Activated CD4-positive, alpha-beta T cell treated with anti-CD3 and anti-CD28 coated beads, Interleukin-2, amount 50 U/mL, for 1 hour (primary cell): ENCODE results near the gene EXOSC5.
"Not testable (repeated sequence)": the region's sequence is repeated elsewhere in the genome, so short reads cannot be mapped to it uniquely, and the experiment has no call there.

Source experiments
- DNase-seq: peaks from one replicate; pipeline ENCODE4 v3.0.0-alpha.2; 2020

Gene EXOSC5

GRCh38 chr19:41397086-41398049 is at the start of gene EXOSC5, which contains the start of gene BCKDHA:
Gene EXOSC5 (minus strand): TSS chr19:41397359. CDS start chr19:41397328, 31 bp downstream.
Gene BCKDHA (plus strand): TSS chr19:41397818. CDS start chr19:41397828, 10 bp downstream.
- DNase-seq = peak; percentile 99

DNA sequence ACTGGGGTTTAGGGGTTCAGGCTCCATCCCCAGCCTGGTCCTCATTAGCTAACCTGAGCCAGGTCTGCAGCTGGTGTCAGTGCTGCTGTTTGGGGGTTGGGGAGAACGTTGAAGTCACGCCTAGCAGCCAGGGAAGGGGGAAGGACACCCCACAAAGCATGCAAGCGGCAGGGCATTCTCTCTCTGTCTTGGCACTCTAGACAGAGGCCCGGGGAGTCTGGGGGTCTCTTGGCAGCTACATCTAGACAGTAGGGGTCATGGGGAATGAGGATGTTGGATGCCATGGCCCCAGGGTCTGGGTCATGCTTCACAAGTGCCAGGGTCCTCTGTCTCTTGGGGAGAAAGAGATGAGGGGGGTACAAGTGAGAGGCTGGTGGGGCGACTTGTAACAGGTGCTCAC is 48.4 kb upstream of the EXOSC5 start:
- DNase-seq = no peak

DNA sequence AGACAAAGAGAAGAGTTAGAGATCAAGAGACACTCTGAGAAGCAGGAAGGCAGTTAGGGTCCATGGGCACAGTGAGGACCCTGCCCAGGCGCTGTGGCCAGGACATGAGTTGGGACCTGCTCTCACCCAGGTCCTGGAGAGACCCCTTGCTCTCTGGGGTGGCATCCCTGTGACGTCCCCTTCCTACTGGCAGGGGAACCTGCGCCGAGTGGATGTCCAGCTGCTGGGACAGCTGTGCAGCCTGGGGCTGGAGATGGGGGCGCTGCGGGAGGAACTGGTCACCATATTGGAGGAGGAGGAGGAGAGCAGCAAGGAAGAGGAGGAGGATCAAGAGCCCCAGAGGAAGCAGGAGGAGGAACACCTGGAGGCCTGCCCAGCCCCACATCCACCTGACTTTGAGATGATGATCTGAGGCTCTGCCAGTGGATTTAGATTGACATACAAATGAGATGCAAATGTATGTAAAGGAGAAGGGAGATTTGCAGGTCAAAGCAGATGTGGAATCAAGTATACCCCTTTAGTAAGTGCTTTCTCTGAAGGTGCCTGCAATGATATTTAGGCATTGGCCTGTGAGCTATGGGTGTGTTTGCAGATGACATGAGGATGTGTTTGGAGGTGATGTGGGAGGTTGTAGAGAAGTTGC is 46.8 kb upstream of the EXOSC5 start:
- DNase-seq = no peak

GRCh38 chr19:41442473-41443355 is 45.6 kb upstream of the EXOSC5 start, which contains the start of gene ERICH4:
Gene ERICH4 (plus strand): TSS chr19:41443156. CDS start chr19:41443170, 14 bp downstream.
- DNase-seq = no peak

DNA sequence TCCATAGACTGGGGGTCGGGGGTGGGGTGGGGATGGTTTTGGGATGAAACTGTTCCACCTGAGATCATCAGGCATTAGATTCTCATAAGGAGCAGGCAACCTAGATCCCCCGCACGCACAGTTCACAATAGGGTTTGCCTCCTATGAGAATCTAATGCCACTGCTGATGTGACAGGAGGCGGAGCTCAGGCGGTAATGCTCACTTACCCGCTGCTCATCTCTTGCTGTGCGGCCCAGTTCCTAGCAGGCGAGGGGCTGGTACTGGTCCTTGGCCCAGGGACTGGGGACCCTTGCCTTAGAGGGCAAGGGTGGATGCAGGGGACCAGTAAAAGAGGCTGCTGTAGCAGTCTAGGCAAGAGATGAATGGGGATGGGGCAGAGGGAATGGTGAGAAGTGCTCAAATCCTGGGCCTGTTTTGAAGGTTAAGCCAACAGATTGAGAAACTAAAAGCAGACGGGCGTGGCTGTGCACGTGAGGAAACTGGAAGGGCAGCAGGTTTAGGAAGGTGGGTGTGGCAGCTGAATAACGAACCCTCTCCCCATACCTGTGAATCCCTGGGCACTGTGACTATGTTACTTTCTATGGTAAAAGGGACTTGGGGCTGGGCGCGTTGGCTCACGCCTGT is 44.3 kb upstream of the EXOSC5 start:
- no peak for DNase-seq

GRCh38 chr19:41439441-41440222 is 42.5 kb upstream of the EXOSC5 start, which contains the start of gene DMAC2:
Gene DMAC2 (minus strand): TSS chr19:41439912. CDS start chr19:41439899, 13 bp downstream.
- DNase-seq = peak; percentile 94

- no peak for DNase-seq
Measured at GRCh38 chr19:41437944-41438574, 40.9 kb upstream of the EXOSC5 start.

DNA sequence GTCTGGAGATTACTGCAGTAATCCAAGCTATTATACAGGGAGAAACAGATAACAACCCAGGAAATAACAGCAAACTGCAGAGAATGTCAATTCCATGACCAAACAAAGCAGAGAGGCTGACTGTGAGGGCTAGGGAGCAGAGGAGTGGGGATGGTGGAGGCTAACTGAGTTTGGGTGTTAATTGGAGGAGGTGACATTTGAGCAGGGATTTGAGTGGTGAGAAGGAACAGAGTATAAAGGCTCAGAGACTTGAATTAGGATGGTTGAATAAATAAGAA is 39.5 kb upstream of the EXOSC5 start:
- no peak for DNase-seq

DNA sequence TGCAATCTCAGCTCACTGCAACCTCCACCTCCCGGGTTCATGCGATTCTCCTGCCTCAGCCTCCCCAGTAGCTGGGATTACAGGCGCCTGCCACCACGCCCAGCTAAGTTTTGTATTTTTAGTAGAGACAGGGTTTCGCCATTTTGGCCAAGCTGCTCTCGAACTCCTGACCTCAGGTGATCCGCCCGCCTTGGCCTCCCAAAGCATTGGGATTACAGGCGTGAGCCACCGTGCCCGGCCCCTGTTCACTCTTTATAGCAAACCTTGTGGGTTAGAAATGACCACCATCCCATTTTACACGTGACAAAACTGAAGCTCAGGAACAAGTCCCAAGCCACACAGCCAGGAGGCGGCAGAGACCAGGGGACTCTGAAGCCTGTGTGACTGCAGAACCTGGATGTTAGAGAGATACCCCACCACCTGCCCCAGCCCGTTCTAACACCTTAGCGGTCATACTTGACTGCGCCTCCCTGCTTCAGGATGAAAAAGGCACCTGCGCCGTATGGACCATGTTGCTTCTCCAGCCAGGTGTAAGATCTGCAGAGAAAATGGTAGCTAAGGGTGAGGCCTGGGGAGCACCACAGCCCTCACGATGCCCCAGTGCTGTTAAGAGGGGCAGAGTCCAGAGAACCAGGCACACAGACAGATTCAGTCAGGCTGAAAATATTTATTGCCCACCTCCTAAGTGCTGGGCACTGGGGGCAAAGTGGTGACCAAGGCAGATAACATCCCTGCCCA is 38.9 kb upstream of the EXOSC5 start:
- no peak for DNase-seq

DNA sequence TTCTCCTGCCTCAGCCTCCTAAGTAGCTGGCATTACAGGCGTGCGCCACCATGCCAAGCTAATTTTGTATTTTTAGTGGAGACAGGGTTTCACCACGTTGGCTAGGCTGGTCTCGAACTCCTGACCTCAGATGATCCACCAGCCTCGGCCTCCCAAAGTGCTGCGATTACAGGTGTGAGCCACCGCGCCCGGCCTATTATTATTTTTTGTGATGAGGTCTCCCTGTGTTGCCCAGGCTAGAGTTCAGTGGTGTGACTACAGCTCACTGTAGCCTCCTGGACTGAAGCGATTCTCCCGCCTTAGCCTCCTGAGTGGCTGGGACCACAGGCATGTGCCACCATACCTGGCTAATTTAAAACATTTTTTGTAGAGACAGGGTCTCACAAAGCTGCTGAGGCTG is 38.2 kb upstream of the EXOSC5 start:
- DNase-seq = not testable (repeated sequence)

DNA sequence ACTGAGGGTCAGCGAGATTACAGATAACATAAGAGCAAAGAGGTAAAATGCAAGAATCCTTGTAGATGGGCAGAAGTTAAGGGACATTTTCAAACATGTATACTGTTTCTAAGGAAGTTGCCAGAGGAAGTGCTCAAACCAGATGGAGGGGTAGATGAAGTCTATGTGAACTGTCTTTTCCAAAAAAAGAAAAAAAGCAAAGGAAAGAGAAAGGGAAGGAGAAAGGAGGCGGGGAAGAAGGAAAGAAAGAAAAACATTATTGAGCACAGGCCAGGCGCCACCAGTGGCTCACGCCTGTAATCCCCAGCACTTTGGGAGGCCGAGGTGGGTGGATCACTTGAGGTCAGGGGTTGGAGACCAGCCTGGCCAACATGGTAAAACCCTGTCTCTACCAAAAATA is 37.3 kb upstream of the EXOSC5 start:
- no peak for DNase-seq

GRCh38 chr19:41433171-41433570 is 36.0 kb upstream of the EXOSC5 start:
- DNase-seq = no peak

- DNase-seq = no peak
Measured at GRCh38 chr19:41431426-41432386, 34.5 kb upstream of the EXOSC5 start.

DNA sequence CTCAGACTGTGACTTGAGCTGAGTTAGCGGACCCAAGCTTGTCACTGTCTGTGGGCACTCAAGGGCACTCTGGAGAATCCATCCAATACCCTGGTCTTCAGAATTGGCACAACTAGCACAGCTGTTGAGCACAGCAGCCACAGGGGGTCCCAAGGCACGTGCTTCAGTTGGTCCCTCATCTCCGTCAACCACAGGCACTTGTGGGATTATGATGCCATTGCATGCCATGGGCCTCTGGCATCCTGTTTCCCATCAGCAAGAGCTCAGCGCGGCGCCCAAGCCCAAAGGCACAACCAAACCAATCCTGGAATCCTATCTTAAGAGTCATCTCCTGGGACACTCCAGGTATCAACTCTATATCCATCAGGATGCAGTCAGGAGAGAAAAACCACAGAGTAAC is 33.8 kb upstream of the EXOSC5 start:
- DNase-seq = no peak

DNA sequence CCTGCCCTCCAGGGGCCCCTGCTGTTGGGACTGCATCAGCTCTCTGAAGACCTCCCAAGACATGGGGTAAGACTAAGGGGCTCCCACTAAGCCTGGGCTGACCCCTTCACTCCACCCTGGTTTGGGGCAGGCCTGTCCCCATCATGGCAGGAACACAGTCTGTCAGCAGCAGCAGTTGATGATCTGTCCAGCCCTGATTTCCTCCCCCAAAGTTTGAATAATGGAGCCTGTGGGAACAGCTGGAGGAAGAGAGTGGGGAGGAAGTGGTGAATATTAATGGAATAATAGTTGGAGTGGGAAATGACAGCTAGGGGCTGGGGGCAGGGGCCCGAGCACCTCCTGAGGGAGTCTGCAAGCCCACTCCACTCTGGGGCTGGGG is 31.3 kb upstream of the EXOSC5 start:
- no peak for DNase-seq

GRCh38 chr19:41427647-41428480 is 30.7 kb upstream of the EXOSC5 start:
- DNase-seq = peak; percentile 19

GRCh38 chr19:41426952-41427646 is 29.9 kb upstream of the EXOSC5 start, which contains the start of gene B3GNT8:
Gene B3GNT8 (minus strand): TSS chr19:41427374. CDS start chr19:41426778, 596 bp downstream.
- DNase-seq = peak; percentile 31
